ENCODE results near the gene ZEB2.

- TF ChIP-seq CTCF (IDR thresholded peaks at IDR 0.05) (no peak), POLR2A (IDR thresholded peaks at IDR 0.05) (no peak)
Measured at GRCh38 chr2:144474017-144474416, 45.9 kb downstream of the ZEB2 start.
